Activated gamma-delta T cell treated with anti-CD3 and anti-CD28 coated beads, Interleukin-2, amount 50 U/mL, for 16 hours (primary cell): ENCODE measurements around the gene B3GALNT2.
"Not testable (repeated sequence)": the region's sequence is repeated elsewhere in the genome, so short reads cannot be mapped to it uniquely, and the experiment has no call there.

Experiments used
- DNase-seq: peaks from one replicate; pipeline ENCODE4 v3.0.0-alpha.2; 2020; ENCODE audit warnings: low read depth

The B3GALNT2 gene

DNA sequence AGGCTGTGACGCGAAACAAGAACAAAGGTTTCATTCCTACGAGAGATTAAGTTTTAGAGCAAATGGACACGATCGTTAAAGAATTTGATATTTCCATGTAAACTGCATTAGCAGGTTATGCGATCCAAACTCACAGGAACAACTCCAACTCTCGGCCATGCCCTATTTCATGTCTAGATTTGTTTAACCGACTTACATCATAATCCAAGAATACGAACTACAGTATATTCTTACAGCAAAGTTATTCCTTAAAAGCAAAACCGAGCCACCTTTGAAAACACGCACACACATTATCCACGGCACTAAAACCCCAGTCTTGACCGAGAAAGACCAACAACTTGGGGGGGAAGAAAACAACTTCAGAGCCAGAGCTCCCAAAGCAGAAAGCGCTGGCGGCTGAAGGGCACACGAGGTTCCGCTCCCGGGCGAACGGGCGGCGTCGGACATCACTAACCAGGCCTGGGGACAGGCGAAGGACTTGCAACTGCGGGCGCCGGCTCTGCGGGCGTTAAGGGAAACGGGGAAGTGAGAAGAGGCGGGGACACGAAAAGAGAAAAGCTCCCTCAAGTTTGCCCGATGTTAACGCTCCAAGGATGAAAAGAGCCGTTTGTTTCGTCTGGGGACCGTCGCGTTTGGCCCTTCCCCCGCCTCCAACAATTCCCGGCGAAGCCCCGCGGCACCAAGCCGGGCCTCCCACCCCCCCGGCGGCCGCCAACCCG is 690 bp downstream of the B3GALNT2 start:
- no peak for DNase-seq

DNA sequence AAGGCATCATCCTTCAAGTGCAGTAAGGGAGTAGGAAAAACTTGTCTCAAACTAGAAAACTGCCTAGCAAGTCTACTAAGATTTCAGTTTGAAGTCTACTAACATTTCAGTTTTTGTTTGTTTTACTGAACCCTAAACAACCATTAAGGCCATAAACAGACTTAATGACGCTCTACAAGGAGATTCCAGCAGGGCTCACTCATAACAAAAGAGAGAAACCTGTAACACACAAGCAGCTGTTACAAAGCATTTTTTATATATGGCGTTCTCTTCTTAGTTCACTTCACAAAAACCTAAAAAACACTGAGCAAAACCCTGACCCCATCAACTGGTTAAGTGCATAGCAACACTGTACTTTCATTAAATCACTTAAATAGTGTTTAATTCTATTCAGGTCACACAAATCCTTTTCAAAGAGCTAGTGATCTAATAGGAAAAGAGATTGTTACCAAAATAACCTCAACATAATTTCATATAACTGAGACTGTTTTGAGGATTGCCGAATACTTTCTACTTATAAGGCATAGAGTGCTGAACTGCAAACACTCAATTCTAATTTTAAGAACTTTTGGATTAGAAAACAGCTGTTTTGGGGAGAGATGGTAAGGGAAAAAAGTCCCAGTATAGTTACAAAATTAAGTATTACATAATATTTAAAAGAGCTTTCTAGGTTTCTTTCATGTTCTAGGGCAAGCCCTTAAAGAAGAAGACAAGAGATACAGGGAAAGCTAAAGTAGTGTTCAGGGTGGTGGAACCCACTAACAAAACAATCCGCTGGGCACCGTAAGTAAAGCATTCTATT is 1.4 kb downstream of the B3GALNT2 start:
- DNase-seq = no peak

- no peak for DNase-seq
Observed at GRCh38 chr1:235500971-235501540, 3.2 kb downstream of the B3GALNT2 start.

DNA sequence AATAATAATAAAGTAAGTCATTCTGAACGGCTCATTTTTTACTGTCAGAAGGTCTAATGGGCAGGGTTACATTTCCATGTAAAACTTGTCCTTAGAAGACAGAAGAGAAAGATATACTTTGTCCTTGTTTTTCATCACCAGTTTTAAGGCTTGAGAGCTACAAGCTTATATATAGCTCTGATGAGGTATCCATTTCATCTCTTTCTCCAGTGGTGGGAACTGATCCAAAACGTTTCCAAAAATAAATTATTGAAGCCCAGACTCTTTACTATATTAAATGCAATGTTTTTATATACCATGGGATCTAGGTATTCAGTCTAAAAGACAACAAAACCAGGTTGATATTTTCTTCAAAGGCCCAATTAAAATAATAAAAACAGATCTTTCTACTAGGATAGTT is 8.7 kb downstream of the B3GALNT2 start:
- DNase-seq = no peak

DNA sequence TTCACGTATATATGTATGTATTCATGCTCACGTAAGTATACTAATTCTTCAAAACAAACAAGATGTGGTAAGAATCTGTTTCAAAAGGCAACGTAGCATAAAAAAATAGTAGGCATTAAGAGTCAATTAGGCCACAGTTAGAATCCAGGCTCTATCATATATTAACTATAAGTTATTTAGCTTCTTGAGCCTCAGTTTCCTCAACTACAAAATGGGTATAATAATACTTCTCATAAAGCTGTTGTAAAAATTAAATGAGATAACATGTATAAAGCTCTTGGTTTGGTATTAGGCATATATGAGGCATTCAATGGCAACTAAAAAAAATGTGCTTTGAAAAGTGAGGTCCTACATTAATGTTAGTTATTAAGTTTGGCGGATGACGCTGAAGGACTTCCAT is 9.2 kb downstream of the B3GALNT2 start:
- no peak for DNase-seq

- no peak for DNase-seq
Observed at GRCh38 chr1:235494531-235494930, 9.7 kb downstream of the B3GALNT2 start.

- DNase-seq = no peak
Observed at GRCh38 chr1:235491644-235492043, 12.6 kb downstream of the B3GALNT2 start.

DNA sequence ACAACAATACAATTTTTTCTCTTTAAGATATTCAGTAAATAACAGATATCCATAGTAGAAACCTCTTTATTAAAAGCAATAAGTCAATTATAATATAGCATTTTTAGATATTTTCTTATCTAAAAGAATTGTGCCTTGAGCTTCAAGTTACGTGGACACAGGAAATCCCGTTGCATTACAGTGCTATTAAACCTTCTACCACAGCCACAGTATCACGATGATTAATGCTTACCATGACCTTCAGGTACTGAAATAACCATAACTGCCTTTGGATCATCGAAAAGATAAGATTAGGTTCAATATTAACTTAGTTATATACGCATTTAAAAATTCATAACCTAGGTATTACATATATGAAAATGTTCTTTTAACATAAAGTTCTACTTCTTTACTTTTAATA is 17.9 kb downstream of the B3GALNT2 start:
- no peak for DNase-seq

DNA sequence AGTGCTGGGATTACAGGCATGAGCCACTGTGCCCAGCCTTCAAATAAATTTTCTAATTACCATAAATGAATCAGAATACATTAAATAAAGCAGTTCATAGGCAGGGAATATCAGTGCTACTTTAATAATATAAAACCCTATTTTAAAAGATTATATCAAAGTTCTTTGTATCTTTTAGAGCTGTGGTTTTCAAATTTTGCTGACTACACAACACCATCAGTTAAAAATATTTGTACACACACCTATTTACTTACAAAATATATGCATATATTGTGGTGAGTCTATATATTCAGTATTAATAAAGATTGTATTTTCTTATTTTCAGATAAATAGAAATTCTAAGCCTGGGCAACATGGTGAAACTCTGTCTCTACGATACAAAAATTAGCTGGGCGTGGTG is 18.7 kb downstream of the B3GALNT2 start:
- no peak for DNase-seq

DNA sequence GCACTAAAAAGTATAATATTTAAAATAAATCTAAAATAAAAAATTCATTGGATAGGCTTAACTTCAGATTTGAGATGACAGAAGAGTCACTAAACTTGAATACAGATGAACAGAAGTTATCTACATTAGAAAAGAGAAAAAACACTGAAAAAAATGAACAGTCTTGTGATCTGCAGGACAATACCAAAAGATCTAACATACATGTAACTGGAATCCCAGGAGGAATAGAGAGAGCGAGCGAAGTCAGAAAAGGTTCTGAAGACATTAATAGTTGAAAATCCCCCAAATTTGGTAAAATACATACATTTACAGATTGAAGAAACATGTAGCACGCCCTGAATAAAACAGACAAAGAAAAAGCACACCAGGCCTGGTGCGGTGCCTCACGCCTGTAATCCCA is 21.2 kb downstream of the B3GALNT2 start:
- DNase-seq = no peak

GRCh38 chr1:235473806-235474205 is 30.4 kb downstream of the B3GALNT2 start:
- DNase-seq = no peak

GRCh38 chr1:235470741-235471439 is 33.4 kb downstream of the B3GALNT2 start:
- no peak for DNase-seq

DNA sequence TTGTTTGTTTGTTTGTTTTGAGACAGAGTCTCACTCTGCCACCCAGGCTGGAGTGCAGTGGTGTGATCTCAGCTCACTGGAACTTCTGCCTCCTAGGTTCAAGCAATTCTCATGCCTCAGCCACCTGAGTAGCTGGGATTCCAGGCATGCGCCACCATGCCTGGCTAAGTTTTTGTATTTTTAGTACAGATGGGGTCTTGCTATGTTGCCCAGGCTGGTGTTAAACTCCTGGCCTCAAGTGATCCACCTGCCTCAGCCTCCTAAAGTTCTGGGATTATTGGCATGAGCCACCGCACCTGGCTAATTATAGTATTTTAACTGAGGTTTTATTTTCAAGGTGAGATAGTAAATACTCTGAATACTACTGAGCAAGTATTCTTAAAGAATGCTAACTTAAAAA is 34.4 kb downstream of the B3GALNT2 start:
- not testable (repeated sequence) for DNase-seq

- no peak for DNase-seq
Observed at GRCh38 chr1:235468970-235469369, 35.3 kb downstream of the B3GALNT2 start.

DNA sequence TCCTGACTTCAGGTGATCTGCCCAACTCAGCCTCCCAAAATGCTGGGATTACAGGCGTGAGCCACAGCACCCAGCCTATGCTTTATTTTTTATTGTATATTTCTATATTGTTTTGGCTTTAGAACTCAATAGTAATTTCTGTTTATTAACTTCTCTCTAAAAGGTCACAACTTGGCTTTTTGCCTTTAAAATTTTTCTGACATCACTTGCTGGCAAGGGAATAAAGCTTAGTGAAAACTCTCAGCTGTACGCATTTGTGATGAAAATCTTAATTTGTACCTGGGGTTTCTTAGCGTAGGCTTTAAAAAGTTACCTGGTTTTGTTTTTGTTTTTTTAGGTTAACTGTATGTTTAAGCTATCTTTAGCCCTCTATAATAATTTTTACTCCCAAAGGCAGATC is 36.2 kb downstream of the B3GALNT2 start:
- DNase-seq = no peak

GRCh38 chr1:235465066-235465465 is 39.2 kb downstream of the B3GALNT2 start:
- DNase-seq = no peak

- DNase-seq = not testable (repeated sequence)
Observed at GRCh38 chr1:235462832-235463231, 41.4 kb downstream of the B3GALNT2 start.

GRCh38 chr1:235461954-235462353 is 42.3 kb downstream of the B3GALNT2 start:
- DNase-seq = no peak

GRCh38 chr1:235460770-235461169 is 43.5 kb downstream of the B3GALNT2 start:
- no peak for DNase-seq

DNA sequence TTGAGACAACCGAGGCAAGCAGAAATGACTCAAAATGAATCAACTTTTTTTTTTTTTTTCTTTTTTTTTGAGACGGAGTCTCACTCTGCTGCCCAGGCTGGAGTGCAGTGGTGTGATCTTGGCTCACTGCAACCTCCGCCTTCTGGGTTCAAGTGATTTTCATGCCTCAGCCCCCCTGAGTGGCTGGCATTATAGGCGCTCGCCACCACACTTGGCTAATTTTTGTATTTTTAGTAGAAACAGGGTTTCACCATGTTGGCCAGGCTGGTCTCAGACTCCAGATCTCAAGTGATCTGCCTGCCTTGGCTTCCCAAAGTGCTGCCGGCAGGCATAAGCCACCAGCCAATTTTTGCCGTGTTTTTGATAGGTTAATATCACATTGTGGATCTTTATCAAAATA is 46.4 kb downstream of the B3GALNT2 start:
- DNase-seq = not testable (repeated sequence)

GRCh38 chr1:235455823-235456222 is 48.4 kb downstream of the B3GALNT2 start:
- no peak for DNase-seq

DNA sequence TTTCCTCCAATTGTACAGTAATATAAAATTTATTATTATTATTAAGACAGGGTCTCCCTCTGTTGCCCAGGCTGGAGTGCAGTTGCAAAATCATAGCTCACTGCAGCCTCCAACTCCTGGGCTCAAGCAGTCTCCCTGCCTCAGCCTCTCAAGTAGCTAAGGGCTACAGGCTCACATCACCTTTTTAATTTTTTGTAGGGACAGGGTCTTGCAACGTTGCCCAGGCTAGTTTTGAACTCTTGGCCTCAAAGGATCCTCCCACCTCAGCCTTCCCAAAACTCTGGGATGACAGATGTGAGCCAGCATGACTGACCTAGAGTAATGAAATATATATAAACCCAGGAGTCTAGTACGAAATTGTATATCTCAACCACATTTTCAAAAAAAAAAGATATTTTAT is 49.2 kb downstream of the B3GALNT2 start:
- no peak for DNase-seq

DNA sequence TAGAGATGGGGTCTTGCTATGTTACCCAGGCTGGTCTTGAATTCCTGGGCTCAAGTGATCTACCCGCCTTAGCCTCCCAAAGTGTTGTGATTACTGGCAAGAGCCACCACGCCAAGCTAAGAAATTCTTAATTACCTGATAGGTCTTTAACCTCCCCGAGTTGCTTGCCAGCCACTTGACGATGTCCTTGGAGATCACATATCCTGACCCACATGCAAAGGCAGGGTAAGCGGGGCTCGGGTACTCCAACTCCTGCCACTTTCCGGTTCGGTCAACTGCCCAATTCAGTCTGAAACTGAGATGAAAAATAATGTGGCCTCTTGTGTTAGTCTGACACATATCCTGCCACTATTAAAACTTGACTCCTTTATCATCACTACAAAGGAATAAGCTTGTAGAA is 50.2 kb downstream of the B3GALNT2 start:
- no peak for DNase-seq
